ENCODE measurements around the gene AREG.

- TF ChIP-seq POLR2AphosphoS5 (IDR thresholded peaks at IDR 0.05) = no peak
- no peak for TF ChIP-seq CTCF (IDR thresholded peaks at IDR 0.05)
- no peak for TF ChIP-seq POLR2A (IDR thresholded peaks at IDR 0.05)
Observed at GRCh38 chr4:74463123-74463522, 18.2 kb downstream of the AREG start.
